ENCODE data around the gene VPS35L.

VPS35L gene

DNA sequence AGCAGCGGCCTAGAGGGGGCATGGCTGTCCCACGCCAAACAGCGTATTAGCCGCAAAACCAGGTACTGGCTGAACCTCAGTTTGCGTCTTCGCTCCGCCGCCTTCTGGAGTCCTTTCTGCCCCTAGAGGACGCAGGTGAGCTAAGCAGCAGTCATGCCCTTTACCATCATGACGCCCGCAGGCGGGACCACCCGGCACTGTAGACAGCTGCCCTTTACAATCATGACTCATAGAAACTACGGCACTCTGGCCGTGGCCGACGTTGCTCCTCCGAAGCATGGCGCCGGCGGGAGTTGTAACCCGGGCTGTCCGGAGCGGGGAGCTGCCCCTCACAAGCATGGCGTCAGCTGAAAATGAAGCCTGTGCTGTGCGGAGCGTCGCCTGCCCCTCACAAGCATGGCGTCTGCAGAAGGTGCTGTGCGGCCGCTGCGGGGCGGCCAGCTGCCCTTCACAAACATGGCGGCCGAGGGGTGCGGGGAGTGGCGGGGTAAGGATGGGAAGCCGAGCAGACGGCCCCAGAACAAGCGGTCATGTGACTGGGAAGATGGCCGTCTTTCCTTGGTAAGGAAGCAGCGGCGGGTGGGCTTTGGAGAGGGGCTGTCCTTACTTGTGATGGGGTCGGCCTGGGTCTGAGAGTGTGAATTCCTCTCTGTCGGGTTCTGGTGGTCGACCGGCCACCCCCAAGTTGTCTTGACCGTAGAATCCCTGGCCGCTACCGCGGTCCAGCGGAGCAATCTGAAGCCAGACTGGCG lies at the start of gene VPS35L:
VPS35L (plus strand) TSS at position 518 of the 752 bp plus-strand sequence; CDS start at position 545, 27 bp downstream.
- peak; percentile 88 to 92 (median 91) for DNase-seq (ENCODE audit: low read depth in 3 of 3)

- DNase-seq (ENCODE audit: low read depth in 3 of 3) = no peak
These were observed 48.5 kb upstream of the VPS35L start for GRCh38 chr16:19506965-19507364.

DNA sequence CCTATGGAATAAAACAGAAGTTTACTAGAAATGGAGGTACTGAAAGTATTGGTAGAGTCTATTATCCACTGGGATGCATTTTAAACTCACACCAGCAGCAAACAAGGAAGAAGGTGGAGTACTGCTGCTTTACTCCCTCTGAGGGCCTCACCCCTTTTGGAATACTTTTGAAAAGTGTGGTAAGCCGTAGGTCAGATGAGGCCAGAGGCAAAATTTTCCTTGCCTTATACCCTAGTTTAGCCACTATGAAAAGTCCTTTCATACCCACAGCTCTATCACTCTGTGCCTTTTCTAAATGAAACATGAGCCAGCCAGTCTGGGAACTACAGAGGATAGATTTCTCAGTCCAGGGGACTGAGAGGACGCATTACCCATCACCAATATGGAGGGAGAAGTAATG lies 47.6 kb upstream of the VPS35L start:
- no peak for DNase-seq (ENCODE audit: low read depth in 3 of 3)

DNA sequence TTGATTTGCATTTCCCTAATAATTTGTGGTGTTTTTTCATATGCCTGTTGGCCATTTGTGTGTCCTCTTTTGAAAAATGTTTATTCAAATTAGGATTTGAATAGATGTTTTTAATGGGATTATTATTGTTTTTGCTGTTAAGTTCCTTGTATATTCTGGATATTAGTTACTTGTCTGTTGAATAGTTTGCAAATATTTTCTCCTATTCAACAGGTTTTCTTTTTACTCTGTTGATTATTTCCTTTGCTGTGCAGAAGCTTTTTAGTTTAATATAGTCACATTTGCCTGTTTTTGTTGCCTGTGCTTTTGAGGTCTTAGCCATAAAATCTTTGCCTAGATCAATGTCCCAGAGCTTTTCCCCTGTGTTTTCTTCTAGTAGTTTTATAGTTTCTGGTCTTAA lies 43.2 kb upstream of the VPS35L start:
- DNase-seq (ENCODE audit: low read depth in 3 of 3) = no peak

DNA sequence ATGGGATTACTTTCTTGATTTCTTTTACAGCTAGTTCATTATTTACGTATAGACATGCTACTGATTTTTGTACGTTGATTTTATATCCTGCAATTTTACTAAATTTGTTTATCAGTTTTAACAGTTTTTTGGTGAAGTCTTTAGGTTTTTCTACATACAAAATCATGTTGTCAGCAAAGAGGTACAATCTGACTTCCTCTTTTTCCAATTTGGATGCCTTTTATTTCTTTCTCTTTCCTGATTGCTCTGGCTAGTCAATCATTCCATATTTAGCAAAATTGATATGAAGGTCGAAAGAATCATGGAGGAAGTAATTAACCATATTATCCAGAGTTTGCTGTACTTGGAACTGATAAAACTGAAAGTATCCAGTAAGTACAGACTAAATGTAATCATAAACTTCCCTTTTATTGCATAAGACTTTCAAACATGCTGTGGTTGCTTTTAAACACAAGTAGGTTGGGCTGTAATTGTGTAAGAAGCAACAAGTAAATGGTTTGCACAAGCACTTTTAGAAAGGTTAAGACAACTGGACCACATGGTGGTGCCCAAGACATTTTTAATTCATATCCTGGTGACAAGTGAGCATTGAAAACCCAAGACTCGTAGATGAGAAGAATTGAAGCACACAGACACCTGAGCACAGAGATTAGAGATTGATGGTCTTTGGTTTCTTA lies 42.0 kb upstream of the VPS35L start:
- DNase-seq (ENCODE audit: low read depth in 3 of 3) = no peak

DNA sequence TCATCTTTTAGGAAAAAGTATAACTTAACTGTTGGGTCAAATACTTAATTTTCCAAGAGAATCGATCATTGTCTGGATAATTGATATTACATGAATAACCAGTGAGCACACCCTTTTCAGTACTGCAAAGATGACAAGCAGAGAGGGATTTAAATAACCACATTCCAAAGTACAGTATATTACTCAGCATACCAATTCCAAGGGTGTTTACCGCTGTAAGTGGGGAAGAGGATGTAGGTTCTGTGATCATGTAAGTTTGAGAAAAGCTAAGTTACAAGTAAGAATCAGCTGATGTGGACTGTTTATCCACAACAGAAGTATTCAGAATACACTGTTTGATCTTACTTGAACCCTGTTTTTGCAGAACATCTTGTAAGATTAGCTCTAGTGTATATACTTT lies 39.7 kb upstream of the VPS35L start:
- DNase-seq (ENCODE audit: low read depth in 3 of 3) = no peak

- no peak for DNase-seq (ENCODE audit: low read depth in 3 of 3)
These were observed 37.9 kb upstream of the VPS35L start for GRCh38 chr16:19517424-19518089.

DNA sequence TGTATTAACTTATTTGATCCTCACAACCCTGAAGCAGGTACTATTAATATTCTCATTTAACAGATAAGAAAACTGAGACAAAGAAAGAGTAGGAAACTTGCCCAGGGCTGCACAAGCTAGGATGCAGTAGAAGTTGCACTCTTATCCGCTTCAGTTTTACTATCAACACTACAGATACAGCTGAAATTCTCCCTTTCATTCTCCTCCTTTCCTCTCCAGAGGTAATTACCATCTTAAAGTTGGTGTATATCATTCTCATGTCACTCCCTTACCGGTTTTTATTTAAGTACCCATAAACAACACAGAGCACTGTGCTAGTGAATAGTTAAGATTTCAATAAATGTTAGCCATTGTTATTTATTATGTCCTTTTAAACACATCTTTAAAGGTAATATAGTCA lies 37.1 kb upstream of the VPS35L start:
- no peak for DNase-seq (ENCODE audit: low read depth in 3 of 3)

DNA sequence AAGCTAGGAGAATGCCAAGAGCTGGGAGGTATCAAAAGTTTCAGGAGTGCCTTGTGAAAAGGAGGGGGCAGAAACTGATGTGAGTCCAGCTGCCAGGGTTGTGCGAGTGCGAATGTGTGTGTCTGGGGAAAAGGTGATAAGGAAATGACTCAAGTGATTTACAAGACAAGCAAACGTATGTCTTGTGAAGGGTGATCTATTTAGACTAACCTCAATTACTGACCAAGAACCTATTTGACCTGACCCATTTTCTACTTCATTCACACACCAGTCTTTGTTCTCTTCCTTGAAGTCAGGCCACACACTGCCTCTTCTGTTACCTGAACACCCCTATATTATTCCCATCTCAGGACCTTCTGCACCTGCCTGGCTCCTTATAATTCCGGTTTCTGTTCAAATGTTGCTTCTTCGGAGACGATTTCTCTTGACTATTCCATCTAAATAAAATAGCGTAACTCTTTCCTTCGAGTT lies 34.6 kb upstream of the VPS35L start:
- no peak for DNase-seq (ENCODE audit: low read depth in 3 of 3)

- peak; percentile 88 to 94 (median 89) for DNase-seq (ENCODE audit: low read depth in 3 of 3)
These were observed 33.8 kb upstream of the VPS35L start, which contains the start of gene GDE1 for GRCh38 chr16:19521471-19522396. Gene GDE1, minus strand, starts transcription at chr16:19522098. Its CDS starts 134 bp downstream, at chr16:19521964.

DNA sequence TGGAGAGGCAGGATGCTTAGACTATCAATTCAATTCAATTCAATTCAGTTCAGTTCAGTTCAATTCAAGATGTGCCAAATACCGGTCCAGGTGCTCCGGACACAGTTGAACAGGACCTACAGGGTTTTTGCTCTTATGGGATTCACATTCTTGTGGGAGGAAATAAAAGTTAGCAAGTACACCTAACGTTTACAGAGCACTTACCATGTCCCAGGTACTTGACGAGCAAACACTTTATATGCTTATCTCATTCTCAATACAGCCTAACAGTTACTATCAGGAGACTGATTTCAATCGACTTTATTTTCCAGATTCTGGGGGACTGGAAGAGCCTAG lies 33.1 kb upstream of the VPS35L start:
- no peak for DNase-seq (ENCODE audit: low read depth in 3 of 3)

DNA sequence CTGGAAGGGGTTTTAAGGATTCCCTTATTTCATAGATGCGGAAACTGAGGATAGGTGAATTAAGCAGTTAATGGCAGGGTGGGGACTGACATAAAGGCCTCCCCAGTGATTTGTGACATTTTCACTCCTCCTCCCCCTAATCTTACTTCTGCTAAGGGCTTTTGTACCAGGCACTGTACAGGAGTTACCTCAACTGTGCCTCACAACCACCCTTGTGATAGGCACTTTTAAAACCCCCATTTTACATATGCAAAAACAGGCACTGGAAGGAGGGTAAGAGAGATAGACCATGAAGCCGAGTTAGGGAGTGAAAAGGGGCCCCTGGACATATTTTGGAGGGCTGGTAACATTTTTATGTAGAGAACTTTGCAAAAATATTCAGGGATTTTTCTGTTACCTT lies 32.7 kb upstream of the VPS35L start:
- no peak for DNase-seq (ENCODE audit: low read depth in 3 of 3)

GRCh38 chr16:19523184-19523558 lies 32.3 kb upstream of the VPS35L start:
- DNase-seq (ENCODE audit: low read depth in 3 of 3) = no peak

GRCh38 chr16:19523559-19524355 lies 31.7 kb upstream of the VPS35L start, which contains the start of gene CCP110:
Gene CCP110, plus strand, starts transcription at chr16:19523942. Its CDS starts 3,940 bp downstream, at chr16:19527882.
- peak; percentile 88 to 93 (median 89) for DNase-seq (ENCODE audit: low read depth in 3 of 3)

DNA sequence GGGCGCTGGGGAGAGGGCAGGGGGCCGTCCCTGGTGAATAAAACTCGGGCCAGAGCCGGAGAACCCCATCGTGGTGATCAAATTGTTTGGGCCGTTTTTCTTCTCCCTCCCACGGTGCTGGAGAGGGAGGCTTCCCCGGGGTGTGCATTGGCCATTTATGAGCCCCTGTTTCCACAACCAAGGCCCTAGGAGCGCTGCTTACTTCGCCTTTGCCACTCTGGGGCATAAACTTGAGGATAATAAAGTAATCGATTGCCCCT lies 31.2 kb upstream of the VPS35L start:
- no peak for DNase-seq (ENCODE audit: low read depth in 3 of 3)

DNA sequence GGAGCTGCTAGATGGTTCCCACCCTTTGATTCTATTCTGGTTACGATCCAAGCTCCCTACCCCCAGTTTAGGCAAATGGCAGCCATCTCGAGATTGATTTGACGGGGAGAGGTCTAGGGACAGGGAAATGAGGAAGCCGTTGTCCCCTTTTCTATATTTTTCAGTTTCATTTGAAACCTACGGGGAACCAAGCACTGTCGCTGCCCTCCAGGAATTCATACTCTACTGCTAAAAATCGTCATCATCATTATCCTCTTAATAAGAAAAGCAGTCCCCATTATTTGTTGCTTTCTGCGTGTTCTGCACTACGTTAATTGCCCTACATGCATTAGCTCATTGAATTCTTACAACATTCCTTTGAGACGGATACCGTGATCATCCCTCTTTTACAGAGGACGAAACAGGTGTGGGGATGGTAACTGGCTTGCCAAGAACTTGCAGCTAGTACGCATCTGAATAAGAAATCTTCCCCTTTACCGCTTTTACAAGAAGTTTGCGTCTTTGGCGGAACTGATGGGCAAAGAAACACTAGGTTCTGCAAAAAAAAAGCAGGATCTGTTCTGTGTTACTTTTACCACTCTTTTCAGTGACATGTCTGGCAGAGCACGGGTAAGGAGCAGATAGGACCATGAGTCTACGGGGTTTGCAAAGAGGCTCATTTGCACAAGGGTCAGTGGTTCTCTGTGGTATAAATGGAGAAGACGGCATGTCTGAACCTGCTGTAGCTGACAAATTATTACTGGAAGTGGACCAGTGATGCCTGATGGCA lies 30.7 kb upstream of the VPS35L start:
- no peak for DNase-seq (ENCODE audit: low read depth in 3 of 3)

DNA sequence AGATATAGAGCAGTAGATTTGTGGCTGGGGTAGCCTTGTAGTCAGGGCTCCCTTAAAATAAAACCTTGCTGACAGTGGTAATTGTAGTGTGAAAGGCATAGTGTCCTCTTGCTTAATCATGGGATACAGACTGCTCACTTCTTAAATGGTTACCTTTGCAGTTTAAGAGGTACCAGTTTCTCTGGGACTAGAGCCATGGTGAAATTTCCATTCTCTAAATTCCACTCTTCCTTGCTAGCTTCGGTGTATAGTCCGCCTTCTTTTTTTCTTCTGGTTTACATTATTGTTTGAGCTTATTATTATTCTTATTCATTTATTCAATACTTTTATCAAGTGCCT lies 30.1 kb upstream of the VPS35L start:
- DNase-seq (ENCODE audit: low read depth in 3 of 3) = no peak

- no peak for DNase-seq (ENCODE audit: low read depth in 3 of 3)
These were observed 28.3 kb upstream of the VPS35L start for GRCh38 chr16:19527161-19527560.

GRCh38 chr16:19528666-19529065 lies 26.8 kb upstream of the VPS35L start:
- DNase-seq (ENCODE audit: low read depth in 3 of 3) = no peak

DNA sequence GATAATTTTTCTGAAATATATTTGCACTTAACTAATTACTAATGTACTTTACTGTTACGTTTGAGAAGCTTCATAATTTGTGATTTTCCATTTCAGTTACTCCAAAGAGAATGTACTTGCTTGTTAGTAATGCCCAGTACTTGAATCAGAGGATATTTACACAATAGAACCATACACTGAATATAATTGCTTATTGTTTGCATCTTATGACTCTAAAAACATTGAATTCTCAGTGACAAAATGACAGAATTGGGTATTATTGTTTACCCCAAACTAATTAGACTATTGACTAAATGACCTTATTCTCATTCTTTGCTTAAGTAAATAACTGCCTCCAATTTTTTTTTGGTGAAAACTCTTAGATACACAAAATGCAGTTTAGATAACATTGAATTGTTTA lies 22.9 kb upstream of the VPS35L start:
- DNase-seq (ENCODE audit: low read depth in 3 of 3) = no peak
